ENCODE measurements around the gene RAB6A.
"Not testable (repeated sequence)": the region's sequence is repeated elsewhere in the genome, so short reads cannot be mapped to it uniquely, and the experiment has no call there.

Gene RAB6A

GRCh38 chr11:73680687-73681086, 80.2 kb downstream of the RAB6A start:
- TF ChIP-seq YY1 (IDR thresholded peaks at IDR 0.05; ENCODE audit: insufficient read depth, insufficient read length) (no peak), ZNF274 (IDR thresholded peaks at IDR 0.05; ENCODE audit: low read depth, low read length) (no peak), SUZ12 (IDR thresholded peaks at IDR 0.05; ENCODE audit: extremely low read depth, insufficient read depth, insufficient read length) (no peak)
- DNase-seq (ENCODE audit: low read depth, low spot score) = no peak
- no peaks in the 10 kb centered on the region for H3K4me1 ChIP-seq (ENCODE audit: insufficient read depth, insufficient read length)
- no peak overlapping the region for H3K9ac ChIP-seq (ENCODE audit: insufficient read length, low read depth)
- no peaks in the 10 kb centered on the region for H3K27me3 ChIP-seq (ENCODE audit: insufficient read depth, insufficient read length)
- H3K9me3 ChIP-seq (ENCODE audit: insufficient read depth, low read length) = no peaks in the 10 kb centered on the region
- peaks cover 16% of the 10 kb centered on the region for H3K36me3 ChIP-seq (ENCODE audit: insufficient read depth, insufficient read length, low read length)
- no peak overlapping the region for H3K4me3 ChIP-seq (ENCODE audit: insufficient read length, low read depth)

- not testable (repeated sequence) for DNase-seq (ENCODE audit: low read depth, low spot score); H3K4me3 ChIP-seq (ENCODE audit: insufficient read length, low read depth); H3K9ac ChIP-seq (ENCODE audit: insufficient read length, low read depth); H3K27me3 ChIP-seq (ENCODE audit: insufficient read depth, insufficient read length); H3K4me1 ChIP-seq (ENCODE audit: insufficient read depth, insufficient read length); H3K9me3 ChIP-seq (ENCODE audit: insufficient read depth, low read length)
- H3K36me3 ChIP-seq (ENCODE audit: insufficient read depth, insufficient read length, low read length) = peaks cover 19% of the 10 kb centered on the region
Observed at GRCh38 chr11:73676552-73676951, 84.3 kb downstream of the RAB6A start.

- Histone ChIP-seq H3K36me3 (ENCODE audit: insufficient read depth, insufficient read length, low read length) (peaks cover 3% of the 10 kb centered on the region), H3K4me1 (ENCODE audit: insufficient read depth, insufficient read length) (no peaks in the 10 kb centered on the region), H3K4me3 (ENCODE audit: insufficient read length, low read depth) (no peak overlapping the region), H3K9me3 (ENCODE audit: insufficient read depth, low read length) (no peaks in the 10 kb centered on the region), H3K27me3 (ENCODE audit: insufficient read depth, insufficient read length) (no peaks in the 10 kb centered on the region), H3K9ac (ENCODE audit: insufficient read length, low read depth) (no peak overlapping the region)
- TF ChIP-seq YY1 (IDR thresholded peaks at IDR 0.05; ENCODE audit: insufficient read depth, insufficient read length) = no peak
- no peak for TF ChIP-seq ZNF274 (IDR thresholded peaks at IDR 0.05; ENCODE audit: low read depth, low read length)
- no peak for TF ChIP-seq SUZ12 (IDR thresholded peaks at IDR 0.05; ENCODE audit: extremely low read depth, insufficient read depth, insufficient read length)
- DNase-seq (ENCODE audit: low read depth, low spot score) = no peak
Observed at GRCh38 chr11:73671701-73672100, 89.2 kb downstream of the RAB6A start.

- TF ChIP-seq YY1 (IDR thresholded peaks at IDR 0.05; ENCODE audit: insufficient read depth, insufficient read length) = no peak
- no peak for TF ChIP-seq SUZ12 (IDR thresholded peaks at IDR 0.05; ENCODE audit: extremely low read depth, insufficient read depth, insufficient read length)
- no peak for TF ChIP-seq ZNF274 (IDR thresholded peaks at IDR 0.05; ENCODE audit: low read depth, low read length)
- no peak overlapping the region for H3K4me3 ChIP-seq (ENCODE audit: insufficient read length, low read depth)
- DNase-seq (ENCODE audit: low read depth, low spot score) = no peak
- H3K36me3 ChIP-seq (ENCODE audit: insufficient read depth, insufficient read length, low read length) = peaks cover 3% of the 10 kb centered on the region
- no peaks in the 10 kb centered on the region for H3K4me1 ChIP-seq (ENCODE audit: insufficient read depth, insufficient read length)
- H3K27me3 ChIP-seq (ENCODE audit: insufficient read depth, insufficient read length) = no peaks in the 10 kb centered on the region
- no peaks in the 10 kb centered on the region for H3K9me3 ChIP-seq (ENCODE audit: insufficient read depth, low read length)
- no peak overlapping the region for H3K9ac ChIP-seq (ENCODE audit: insufficient read length, low read depth)
Observed at GRCh38 chr11:73670808-73671207, 90.1 kb downstream of the RAB6A start.

GRCh38 chr11:73667891-73668290, 93.0 kb downstream of the RAB6A start:
- Histone ChIP-seq H3K4me1 (ENCODE audit: insufficient read depth, insufficient read length) (no peaks in the 10 kb centered on the region), H3K9ac (ENCODE audit: insufficient read length, low read depth) (no peak overlapping the region), H3K4me3 (ENCODE audit: insufficient read length, low read depth) (no peak overlapping the region), H3K9me3 (ENCODE audit: insufficient read depth, low read length) (no peaks in the 10 kb centered on the region), H3K27me3 (ENCODE audit: insufficient read depth, insufficient read length) (no peaks in the 10 kb centered on the region), H3K36me3 (ENCODE audit: insufficient read depth, insufficient read length, low read length) (no peaks in the 10 kb centered on the region)
- no peak for TF ChIP-seq YY1 (IDR thresholded peaks at IDR 0.05; ENCODE audit: insufficient read depth, insufficient read length)
- no peak for TF ChIP-seq SUZ12 (IDR thresholded peaks at IDR 0.05; ENCODE audit: extremely low read depth, insufficient read depth, insufficient read length)
- TF ChIP-seq ZNF274 (IDR thresholded peaks at IDR 0.05; ENCODE audit: low read depth, low read length) = no peak
- no peak for DNase-seq (ENCODE audit: low read depth, low spot score)

GRCh38 chr11:73664877-73665276, 96.0 kb downstream of the RAB6A start:
- Histone ChIP-seq H3K9ac (ENCODE audit: insufficient read length, low read depth) (no peak overlapping the region), H3K36me3 (ENCODE audit: insufficient read depth, insufficient read length, low read length) (no peaks in the 10 kb centered on the region), H3K4me3 (ENCODE audit: insufficient read length, low read depth) (no peak overlapping the region), H3K4me1 (ENCODE audit: insufficient read depth, insufficient read length) (no peaks in the 10 kb centered on the region), H3K27me3 (ENCODE audit: insufficient read depth, insufficient read length) (peaks cover 10% of the 10 kb centered on the region), H3K9me3 (ENCODE audit: insufficient read depth, low read length) (no peaks in the 10 kb centered on the region)
- DNase-seq (ENCODE audit: low read depth, low spot score) = no peak
- TF ChIP-seq ZNF274 (IDR thresholded peaks at IDR 0.05; ENCODE audit: low read depth, low read length) (no peak), YY1 (IDR thresholded peaks at IDR 0.05; ENCODE audit: insufficient read depth, insufficient read length) (no peak), SUZ12 (IDR thresholded peaks at IDR 0.05; ENCODE audit: extremely low read depth, insufficient read depth, insufficient read length) (no peak)

GRCh38 chr11:73663604-73664495, 97.0 kb downstream of the RAB6A start:
- peaks cover 10% of the 10 kb centered on the region for H3K27me3 ChIP-seq (ENCODE audit: insufficient read depth, insufficient read length)
- TF ChIP-seq SUZ12 (IDR thresholded peaks at IDR 0.05; ENCODE audit: extremely low read depth, insufficient read depth, insufficient read length) (no peak), ZNF274 (IDR thresholded peaks at IDR 0.05; ENCODE audit: low read depth, low read length) (no peak), YY1 (IDR thresholded peaks at IDR 0.05; ENCODE audit: insufficient read depth, insufficient read length) (no peak)
- no peak overlapping the region for H3K4me3 ChIP-seq (ENCODE audit: insufficient read length, low read depth)
- H3K4me1 ChIP-seq (ENCODE audit: insufficient read depth, insufficient read length) = no peaks in the 10 kb centered on the region
- H3K9me3 ChIP-seq (ENCODE audit: insufficient read depth, low read length) = no peaks in the 10 kb centered on the region
- no peak for DNase-seq (ENCODE audit: low read depth, low spot score)
- H3K36me3 ChIP-seq (ENCODE audit: insufficient read depth, insufficient read length, low read length) = no peaks in the 10 kb centered on the region
- no peak overlapping the region for H3K9ac ChIP-seq (ENCODE audit: insufficient read length, low read depth)
